ENCODE data around the gene GPATCH1. TPM values are rescaled to one million over a fixed set of nuclear protein-coding genes. Genes with fewer than 3 reads are reported as not detected.

GPATCH1 gene
- total RNA-seq, 1 donor from 2014 or later: 7.1 TPM

- no peak for DNase-seq (ENCODE audit: low read depth, low spot score)
Observed at GRCh38 chr19:33063753-33064457, 17.1 kb upstream of the GPATCH1 start.

GRCh38 chr19:33064458-33064791, 16.6 kb upstream of the GPATCH1 start:
- no peak for DNase-seq (ENCODE audit: low read depth, low spot score)

GRCh38 chr19:33064792-33065550, 16.0 kb upstream of the GPATCH1 start, which contains the start of gene RHPN2:
Gene RHPN2, minus strand, starts transcription at chr19:33064888. Its CDS starts 36 bp downstream, at chr19:33064852.
- DNase-seq (ENCODE audit: low read depth, low spot score): peak; percentile 5

GRCh38 chr19:33066543-33066942, 14.4 kb upstream of the GPATCH1 start:
- DNase-seq (ENCODE audit: low read depth, low spot score): no peak

- DNase-seq (ENCODE audit: low read depth, low spot score): no peak
Observed at GRCh38 chr19:33067121-33067520, 13.9 kb upstream of the GPATCH1 start.

GRCh38 chr19:33071887-33072286, 9.1 kb upstream of the GPATCH1 start:
- no peak for DNase-seq (ENCODE audit: low read depth, low spot score)

GRCh38 chr19:33075519-33075918, 5.5 kb upstream of the GPATCH1 start:
- no peak for DNase-seq (ENCODE audit: low read depth, low spot score)

GRCh38 chr19:33085570-33086128, 4.7 kb downstream of the GPATCH1 start:
- no peak for DNase-seq (ENCODE audit: low read depth, low spot score)

GRCh38 chr19:33086955-33087354, 6.0 kb downstream of the GPATCH1 start:
- DNase-seq (ENCODE audit: low read depth, low spot score): no peak

GRCh38 chr19:33089010-33089409, 8.0 kb downstream of the GPATCH1 start:
- no peak for DNase-seq (ENCODE audit: low read depth, low spot score)

- no peak for DNase-seq (ENCODE audit: low read depth, low spot score)
Observed at GRCh38 chr19:33090179-33090578, 9.2 kb downstream of the GPATCH1 start.

- no peak for DNase-seq (ENCODE audit: low read depth, low spot score)
Observed at GRCh38 chr19:33093420-33094210, 12.6 kb downstream of the GPATCH1 start.

- no peak for DNase-seq (ENCODE audit: low read depth, low spot score)
Observed at GRCh38 chr19:33094436-33095067, 13.6 kb downstream of the GPATCH1 start.

- DNase-seq (ENCODE audit: low read depth, low spot score): no peak
Observed at GRCh38 chr19:33096005-33096404, 15.0 kb downstream of the GPATCH1 start.

GRCh38 chr19:33098055-33098534, 17.1 kb downstream of the GPATCH1 start:
- DNase-seq (ENCODE audit: low read depth, low spot score): no peak

GRCh38 chr19:33100894-33101644, 20.1 kb downstream of the GPATCH1 start:
- DNase-seq (ENCODE audit: low read depth, low spot score): no peak

- DNase-seq (ENCODE audit: low read depth, low spot score): no peak
Observed at GRCh38 chr19:33102893-33103292, 21.9 kb downstream of the GPATCH1 start.

- DNase-seq (ENCODE audit: low read depth, low spot score): no peak
Observed at GRCh38 chr19:33108161-33108560, 27.2 kb downstream of the GPATCH1 start.

- DNase-seq (ENCODE audit: low read depth, low spot score): peak; percentile 3
Observed at GRCh38 chr19:33110137-33110910, 29.3 kb downstream of the GPATCH1 start.

- DNase-seq (ENCODE audit: low read depth, low spot score): no peak
Observed at GRCh38 chr19:33111587-33111986, 30.6 kb downstream of the GPATCH1 start.

Measured in pulmonary artery endothelial cell (primary cell).